Activated CD4-positive, alpha-beta T cell treated with anti-CD3 and anti-CD28 coated beads, Interleukin-2, Interleukin-4, amounts not matched to agents 100 ng/mL and 50 ng/mL, durations not matched to agents 16 hours and 8 hours (primary cell): Measurements from ENCODE around the gene VPS37B.
A peak's percentile ranks its signal among the peaks of the same experiment; 100 is the strongest.
"Not testable (repeated sequence)": the region's sequence is repeated elsewhere in the genome, so short reads cannot be mapped to it uniquely, and the experiment has no call there.

Experiments used
- DNase-seq: peaks from one replicate; pipeline ENCODE4 v3.0.0-alpha.2; 2020; ENCODE audit warnings: low spot score

The VPS37B gene

GRCh38 chr12:122905258-122905657 is 9.3 kb upstream of the VPS37B start:
- not testable (repeated sequence) for DNase-seq

GRCh38 chr12:122903693-122904034 is 7.7 kb upstream of the VPS37B start:
- DNase-seq, result no peak

DNA sequence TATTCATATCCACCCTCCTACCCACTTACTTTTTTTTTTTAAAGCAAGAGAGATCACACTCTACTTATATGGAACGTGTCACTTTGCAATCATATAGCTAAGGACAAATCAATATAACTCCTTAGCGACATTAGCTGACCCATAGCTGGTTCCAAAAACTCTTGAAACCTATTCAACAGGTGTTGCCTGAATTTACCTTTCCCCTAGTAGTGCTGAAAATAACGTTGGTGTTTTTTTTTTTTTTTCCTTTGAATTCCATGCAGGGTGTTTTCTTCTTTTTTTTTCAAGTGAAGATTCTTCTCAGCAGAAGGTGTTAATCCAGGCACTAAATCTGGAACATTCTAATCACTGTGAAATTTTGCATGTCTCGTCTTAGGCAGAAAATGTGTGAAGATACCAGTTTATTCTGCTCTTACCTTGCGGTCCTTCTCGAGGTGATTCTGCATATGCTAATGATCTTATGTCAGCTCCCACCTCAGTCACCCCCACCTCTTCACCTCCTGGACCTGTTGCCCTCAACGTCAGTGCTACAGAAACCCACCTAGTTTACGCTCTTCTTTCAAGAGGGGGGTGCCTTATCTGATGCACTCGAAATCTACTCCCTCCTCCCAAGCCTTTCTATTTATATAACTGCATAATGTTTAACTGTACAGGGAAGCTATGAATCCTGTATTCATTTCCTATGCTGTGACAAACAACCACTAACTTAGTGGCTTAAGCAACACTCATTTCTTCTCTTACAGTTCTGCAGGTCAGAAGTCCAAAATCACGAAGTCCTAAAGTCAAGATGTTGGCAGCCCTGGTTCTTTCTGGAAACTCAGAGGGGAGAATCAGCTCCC is 7.1 kb upstream of the VPS37B start:
- no peak for DNase-seq

DNA sequence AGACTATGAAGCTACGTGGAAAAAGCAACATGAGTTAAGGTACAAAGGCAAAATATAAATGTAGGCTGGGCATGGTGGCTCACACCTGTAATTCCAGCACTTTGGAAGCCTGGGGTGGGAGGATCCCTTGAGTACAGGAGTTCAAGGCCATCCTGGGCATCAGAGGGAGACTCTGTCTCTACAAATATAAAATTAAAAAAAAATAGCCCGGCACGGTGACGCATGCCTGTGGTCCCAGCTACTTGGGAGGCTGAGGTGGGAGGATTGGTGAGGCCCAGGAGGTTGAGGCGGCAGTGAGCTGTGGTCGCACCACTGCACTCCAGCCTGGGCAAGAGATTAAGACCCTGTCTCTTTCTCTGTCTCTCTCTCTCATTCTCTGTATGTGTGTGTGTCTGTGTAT is 4.0 kb upstream of the VPS37B start:
- no peak for DNase-seq

DNA sequence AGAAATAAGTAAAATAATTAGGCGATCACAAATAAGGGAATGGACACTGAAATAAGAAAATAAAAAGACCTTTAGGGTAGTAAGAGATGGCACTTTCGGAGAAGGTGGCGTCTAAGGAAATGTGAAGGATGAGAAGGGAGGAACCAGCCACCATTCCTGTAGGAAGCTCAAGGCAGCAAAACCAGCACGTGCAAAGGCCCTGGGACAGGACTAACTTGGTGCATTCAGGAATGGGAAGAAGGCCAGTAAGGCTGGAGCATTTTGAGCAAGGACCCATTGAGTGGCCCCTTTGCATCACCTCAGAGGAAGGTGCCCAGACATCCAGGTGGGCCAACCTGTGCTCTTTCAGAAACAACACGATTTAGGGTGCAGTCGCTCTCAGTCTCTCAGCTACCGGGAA is 738 bp upstream of the VPS37B start:
- DNase-seq, result no peak

GRCh38 chr12:122895320-122895703 is 612 bp downstream of the VPS37B start:
- no peak for DNase-seq

- peak; percentile 31 for DNase-seq
These were observed 1.5 kb downstream of the VPS37B start for GRCh38 chr12:122894193-122895121.

GRCh38 chr12:122893208-122894153 is 2.4 kb downstream of the VPS37B start:
- no peak for DNase-seq

DNA sequence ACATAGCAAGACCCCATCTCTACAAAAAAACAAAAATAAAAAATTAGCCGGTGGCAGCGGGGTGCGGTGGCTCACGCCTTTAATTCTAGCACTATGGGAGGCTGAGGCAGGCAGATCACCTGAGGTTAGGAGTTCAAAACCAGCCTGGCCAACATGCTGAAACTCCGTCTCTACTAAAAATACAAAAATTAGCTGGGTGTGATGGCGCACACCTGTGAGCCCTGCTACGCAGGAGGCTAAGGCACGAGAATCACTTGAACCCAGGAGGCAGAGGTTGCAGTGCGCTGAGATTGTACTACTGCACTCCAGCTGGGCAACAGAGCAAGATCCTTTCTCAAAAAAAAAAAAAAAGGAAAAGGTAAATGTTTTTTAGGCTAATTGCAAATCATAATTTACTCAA is 3.2 kb downstream of the VPS37B start:
- DNase-seq, result not testable (repeated sequence)

- DNase-seq, result no peak
These were observed 4.0 kb downstream of the VPS37B start for GRCh38 chr12:122891661-122892525.

GRCh38 chr12:122889761-122890520 is 6.0 kb downstream of the VPS37B start:
- no peak for DNase-seq

- DNase-seq, result peak; percentile 62
These were observed 7.6 kb downstream of the VPS37B start for GRCh38 chr12:122888232-122888752.

DNA sequence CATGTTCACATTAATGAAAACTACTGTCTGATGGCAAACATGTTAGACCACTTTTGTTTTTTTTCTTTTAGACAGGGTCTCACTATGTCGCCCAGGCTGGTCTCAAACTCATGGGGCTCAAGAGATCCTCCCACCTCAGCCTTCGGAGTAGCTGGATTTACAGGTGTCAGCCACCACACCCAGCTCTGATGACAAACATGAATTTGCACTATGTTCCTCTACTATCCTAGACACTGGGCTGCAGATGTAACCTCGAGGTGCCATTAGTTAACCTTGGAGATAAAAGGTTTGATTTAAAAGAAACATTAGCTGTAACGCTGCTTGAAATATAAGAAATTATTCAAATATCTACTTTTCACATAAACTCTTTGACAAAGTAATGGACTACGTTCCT is 8.1 kb downstream of the VPS37B start:
- no peak for DNase-seq

DNA sequence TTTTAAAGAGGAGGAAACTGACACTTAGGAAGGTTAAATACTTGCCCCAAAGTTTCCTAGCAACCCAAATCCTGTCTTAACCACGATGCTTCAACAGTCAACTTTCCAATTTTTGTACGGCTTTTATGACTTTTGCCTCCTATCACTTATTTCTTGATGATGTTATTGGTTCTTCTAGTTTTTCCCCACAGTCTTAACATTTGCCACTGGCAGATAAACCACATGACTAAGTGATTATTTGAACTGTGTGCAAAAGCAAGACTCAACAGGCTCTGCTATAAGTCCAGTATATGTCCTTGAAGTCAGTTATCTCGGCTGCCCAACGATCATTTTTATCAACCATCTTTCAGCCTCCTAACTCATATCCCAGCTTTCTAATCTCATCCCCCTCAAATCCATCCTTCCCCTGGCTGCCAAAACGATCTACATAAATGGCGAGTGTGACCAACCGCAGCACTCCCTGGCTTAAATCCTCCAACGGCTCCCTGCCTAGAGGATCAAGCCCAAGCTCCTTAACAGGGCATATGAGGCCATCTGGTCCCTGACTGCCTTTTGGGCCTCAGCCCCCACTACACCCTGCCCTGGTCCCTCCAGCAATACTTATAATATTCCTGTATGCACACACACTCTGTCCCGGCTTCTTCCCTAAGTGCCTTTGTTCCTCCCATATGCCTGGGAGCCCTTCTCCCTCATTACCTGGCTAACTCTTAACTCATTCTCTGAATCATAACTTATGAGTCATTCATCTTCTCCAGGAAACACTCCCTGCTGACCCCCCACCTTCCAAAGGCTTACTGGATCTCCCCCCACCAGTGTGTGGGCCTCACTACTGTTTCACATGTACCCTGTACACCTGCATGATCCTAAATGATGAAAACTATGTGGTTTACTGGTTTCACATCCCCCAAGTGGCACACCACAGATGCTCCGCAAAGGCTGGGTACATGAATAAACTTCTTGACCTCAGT is 8.8 kb downstream of the VPS37B start:
- peak; percentile 71 for DNase-seq

- no peak for DNase-seq
These were observed 9.8 kb downstream of the VPS37B start for GRCh38 chr12:122886161-122886560.

- DNase-seq, result no peak
These were observed 11.1 kb downstream of the VPS37B start for GRCh38 chr12:122884860-122885259.

GRCh38 chr12:122884091-122884826 is 11.7 kb downstream of the VPS37B start:
- DNase-seq, result no peak
